HL-60/S4 (cell line): ENCODE measurements around the gene DYNLL2.
"Not testable (repeated sequence)": the region's sequence is repeated elsewhere in the genome, so short reads cannot be mapped to it uniquely, and the experiment has no call there.

Source experiments
- in situ Hi-C: fragments of 300-500 bp; cut with MboI; formaldehyde crosslinking; loops from 2 replicates; pipeline ENCODE4 v1.14.3; 2022; ENCODE audit warnings: low sequenced_read_pairs

The DYNLL2 gene

DNA sequence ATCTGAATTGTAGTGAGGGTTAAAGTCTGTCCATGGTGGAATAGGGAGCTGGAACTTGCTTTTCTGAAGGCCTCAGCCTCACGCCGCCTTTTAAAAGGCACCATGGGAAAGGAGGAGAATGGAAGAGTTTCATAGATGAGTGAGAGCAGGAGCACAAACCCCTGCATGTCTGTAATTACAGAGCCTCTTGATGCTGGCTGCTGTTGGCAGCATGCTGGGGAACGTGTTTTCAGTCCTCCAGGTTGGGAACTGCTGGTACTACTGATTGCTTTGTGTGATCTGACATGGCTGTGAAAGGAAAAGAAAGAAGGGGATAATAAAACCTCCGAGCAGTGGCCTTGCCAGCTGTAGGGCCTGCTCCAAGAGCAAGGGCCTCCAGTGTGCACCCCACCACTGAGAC, 16.8 kb upstream of the DYNLL2 start:
- in situ Hi-C loops, result no loop called here

DNA sequence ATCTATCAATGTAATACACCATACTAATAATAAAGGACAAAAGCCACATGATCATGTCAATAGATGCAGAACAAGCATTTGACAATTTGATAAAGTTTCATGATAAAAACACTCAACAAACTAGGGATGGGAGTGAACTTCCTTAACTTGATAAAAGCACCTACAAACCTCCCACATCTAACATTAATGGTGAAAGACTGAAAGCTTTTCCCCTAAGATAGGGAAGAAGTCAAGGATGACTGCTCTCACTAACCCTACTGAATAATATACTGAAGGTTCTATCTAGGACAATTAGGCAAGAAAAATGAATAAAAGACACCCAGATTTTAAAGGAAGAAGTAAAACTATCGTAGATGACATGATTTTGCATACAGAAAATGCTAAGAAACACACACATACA, 10.4 kb upstream of the DYNLL2 start:
- in situ Hi-C loops, result no loop called here

DNA sequence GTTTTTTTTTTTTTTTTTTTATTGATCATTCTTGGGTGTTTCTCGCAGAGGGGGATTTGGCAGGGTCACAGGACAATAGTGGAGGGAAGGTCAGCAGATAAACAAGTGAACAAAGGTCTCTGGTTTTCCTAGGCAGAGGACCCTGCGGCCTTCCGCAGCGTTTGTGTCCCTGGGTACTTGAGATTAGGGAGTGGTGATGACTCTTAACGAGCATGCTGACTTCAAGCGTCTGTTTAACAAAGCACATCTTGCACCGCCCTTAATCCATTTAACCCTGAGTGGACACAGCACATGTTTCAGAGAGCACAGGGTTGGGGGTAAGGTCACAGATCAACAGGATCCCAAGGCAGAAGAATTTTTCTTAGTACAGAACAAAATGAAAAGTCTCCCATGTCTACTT, 10.0 kb upstream of the DYNLL2 start:
- in situ Hi-C loops, result not testable (repeated sequence)

DNA sequence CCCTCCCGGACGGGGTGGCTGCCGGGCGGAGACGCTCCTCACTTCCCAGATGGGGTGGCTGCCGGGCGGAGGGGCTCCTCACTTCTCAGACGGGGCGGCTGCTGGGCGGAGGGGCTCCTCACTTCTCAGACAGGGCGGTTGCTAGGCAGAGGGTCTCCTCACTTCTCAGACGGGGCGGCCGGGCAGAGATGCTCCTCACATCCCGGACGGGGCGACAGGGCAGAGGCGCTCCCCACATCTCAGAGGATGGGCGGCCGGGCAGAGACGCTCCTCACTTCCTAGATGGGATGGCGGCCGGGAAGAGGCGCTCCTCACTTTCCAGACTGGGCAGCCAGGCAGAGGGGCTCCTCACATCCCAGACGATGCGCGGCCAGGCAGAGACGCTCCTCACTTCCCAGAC, 8.8 kb upstream of the DYNLL2 start:
- in situ Hi-C loops, result not testable (repeated sequence)

DNA sequence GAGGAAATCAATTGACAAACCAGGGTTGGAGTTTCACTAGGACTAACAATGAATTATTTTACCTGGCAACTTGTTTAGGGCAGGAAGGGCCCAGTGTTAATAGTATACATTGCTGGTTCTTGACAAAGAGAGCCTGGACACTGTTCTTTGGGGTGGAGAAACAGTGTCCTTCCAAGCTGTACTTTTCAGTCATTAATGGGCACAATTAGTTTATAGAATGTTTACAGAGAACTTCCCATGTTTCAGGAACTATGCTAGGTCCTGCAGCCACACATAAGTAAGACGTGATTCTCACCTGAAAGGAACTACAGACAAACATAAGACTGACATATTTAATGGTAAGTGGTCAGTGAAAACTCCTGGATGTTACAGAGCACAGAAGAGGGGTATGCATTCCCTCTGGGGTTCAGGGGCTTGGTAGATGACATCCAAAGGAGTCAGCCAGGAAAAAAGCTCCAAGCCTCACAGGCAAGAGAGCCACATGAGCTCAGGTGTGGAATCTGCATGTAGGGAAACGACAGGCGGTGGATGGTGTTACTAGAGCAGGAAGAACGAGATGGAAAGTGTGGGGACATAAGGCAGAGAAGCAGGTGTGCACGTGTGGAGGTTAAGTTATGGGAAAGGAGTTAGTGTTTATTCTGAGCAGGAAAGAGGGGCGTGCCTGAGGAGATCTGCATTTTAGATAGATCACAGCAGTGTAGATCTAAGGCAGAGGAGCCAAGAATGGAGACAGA, 3.8 kb upstream of the DYNLL2 start:
- in situ Hi-C loops, result no loop called here

DNA sequence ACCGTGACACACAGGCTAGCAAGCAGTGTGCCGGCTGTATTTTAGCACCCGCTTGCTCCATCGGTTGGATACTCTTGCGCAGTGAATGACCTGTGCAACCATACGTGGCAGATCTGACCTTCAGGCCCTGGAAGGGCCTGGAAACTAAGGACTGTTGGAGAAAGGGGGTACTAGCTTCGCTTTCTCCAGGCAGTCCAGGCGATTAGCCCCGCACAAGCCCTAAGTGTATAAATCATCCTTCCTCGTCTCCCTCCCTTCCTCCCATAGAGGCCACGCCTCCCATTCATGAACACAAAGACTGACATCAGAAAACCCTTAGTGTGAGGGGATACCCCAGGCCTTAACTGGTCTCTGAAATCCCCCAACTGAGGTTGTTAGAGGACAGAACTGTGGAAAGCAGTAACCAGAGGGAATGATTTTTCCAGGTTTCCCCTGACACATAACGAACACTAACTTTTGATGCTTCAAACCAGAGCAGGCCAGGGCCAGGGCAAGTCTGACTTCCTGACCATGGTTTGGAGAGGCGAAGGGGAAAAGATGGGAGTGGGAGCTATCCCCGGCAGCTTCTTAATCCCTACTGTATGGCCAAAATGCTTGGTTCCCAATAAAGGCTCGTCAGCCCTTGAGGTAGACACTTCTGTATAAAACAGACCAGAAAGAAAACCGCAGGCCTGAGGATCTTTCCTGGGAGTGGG, 1.4 kb upstream of the DYNLL2 start:
- in situ Hi-C loops, result no loop called here

DNA sequence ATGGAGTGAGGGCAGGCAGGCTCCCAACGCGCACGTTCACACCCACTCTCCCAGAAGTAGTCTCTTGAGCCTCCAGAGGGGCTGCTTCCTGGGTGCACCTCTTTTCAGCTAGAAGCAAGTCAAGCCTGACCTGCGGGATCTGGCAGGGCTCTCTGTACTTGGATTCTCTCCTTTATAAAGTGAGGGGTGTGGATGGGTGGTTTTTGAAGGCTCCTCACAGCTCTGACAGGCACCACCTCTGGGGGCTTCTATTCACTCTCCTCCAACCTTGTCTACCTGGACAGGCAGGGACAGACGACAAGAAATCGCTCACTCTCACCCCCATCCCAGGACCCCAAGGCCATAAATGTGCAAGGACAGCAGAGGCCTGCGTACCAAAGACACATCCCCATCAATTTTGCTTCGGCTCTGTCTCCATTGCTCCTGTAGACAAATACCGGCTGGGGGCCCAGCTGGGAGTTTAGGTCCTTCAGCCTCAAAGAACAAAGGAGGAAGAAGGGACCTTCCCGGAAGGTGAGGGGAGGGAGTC, 814 bp upstream of the DYNLL2 start:
- in situ Hi-C loops, result no loop called here

DNA sequence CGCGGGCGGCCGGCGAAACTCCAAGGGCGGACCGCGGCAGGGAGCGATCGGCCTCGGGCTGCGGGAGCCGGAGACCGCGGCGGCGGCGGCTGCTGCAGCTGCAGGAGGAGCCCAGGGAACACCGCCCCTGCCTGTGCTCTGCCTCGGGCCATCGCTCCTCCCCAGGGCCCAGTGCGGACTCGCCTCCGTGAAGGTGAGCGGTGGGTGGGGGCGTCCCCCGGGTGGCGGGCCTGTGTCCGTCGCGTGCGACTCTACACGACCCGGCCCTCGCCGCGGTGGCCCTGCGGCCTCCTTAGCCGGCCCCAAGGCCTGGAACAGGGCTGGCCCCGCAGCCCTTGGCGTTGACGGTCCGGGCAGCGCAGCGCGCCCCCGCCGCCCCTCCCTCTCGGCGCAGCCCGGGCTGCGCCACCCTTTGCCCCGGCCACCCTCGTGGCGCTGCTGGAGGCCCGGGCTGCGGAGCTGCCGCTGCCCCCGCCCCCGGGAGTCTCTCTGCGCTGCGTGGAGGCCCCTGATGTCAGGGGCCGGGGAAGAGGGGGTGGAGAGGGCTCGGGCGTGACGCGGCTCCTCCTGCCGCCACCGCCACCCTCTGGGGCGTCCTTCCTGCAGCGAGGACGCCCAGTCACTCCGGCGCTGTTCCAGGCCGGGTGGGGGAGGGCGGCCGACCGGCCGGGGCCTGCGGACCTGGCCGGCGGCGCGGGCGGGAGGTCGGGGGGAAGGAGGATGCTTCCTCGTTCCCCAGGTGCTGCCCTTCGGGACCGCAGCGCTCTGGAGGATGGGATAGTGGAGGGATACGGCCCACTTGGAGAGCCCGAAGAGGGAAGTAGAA, 485 bp downstream of the DYNLL2 start:
- in situ Hi-C loops, result no loop called here

DNA sequence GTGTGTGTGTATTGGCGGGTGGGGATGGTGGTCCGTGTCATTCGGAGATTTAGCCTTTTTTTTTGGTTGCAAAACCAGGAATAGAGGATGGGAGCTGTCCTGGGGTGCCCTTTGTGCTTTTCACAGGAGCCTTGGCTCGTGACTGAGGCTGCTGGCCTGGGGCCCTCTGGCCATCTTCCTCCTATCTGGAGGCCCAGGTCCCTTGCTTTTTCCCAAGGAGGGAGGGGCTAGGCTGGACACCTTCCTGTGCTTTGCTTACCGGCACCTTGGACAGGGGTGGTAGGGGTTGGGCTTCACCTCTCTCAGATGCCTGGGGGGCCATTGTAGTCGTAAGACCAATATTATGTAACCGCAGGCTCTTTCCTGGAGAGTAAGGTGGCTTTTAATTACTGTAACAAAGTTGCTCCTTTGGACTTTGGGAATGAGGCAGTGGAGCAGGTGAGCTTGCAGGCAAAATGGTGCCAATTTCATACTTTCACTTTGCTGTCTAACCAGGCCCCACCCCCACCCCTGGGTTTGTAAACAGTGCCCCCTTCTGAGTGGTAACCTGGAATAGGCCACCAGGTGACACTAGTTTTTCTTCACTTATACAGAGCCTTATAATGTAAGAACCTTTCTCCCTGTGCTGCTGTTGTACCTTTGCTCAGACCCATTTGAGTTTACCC, 1.2 kb downstream of the DYNLL2 start:
- in situ Hi-C loops, result no loop called here

DNA sequence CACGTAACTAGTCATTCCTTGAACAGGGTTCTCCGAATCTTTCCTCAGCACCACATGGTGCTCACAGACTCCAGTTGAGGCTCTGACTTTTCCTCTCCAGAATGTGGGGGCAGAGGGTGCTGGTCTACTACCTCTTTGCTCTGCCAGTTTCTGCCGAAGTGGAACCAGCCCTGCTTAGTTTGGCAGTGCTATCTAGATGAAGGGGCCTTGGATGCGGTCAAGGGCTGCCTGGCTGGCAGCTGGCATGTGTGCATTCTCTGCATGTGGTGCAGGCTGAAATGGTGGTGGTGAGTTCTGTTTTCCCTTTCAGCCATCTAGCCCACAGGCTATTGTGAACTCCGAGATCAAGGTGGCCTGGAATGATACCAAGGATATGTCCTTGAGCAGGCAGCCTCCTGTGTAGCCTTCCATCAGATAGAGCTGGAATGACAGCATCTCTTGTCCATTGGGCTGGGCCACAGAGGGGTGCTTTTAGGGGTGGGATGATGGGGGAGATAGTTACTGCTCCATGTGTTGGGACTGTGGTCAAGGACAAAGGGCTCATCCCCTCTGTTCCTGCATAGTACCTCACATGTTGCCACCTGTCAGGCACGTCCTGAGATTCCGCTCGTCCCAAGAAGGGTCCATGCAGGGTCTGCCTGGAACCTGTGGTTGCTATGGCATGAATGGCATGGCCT, 2.0 kb downstream of the DYNLL2 start:
- in situ Hi-C loops, result no loop called here

DNA sequence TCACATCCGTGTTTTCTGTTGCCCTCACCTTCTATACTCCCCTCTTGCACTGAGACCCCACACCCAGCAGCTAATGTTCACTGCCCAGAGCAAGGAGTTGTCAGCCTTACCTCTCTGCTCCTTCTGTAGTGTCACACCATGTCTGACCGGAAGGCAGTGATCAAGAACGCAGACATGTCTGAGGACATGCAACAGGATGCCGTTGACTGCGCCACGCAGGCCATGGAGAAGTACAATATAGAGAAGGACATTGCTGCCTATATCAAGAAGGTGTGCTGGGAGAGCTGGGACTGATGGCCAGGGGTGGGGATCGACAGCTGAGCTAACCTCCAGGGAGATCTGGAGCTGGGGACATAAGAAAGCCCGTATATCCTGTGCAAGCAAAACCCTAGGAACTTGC, 3.7 kb downstream of the DYNLL2 start:
- in situ Hi-C loops, result no loop called here

DNA sequence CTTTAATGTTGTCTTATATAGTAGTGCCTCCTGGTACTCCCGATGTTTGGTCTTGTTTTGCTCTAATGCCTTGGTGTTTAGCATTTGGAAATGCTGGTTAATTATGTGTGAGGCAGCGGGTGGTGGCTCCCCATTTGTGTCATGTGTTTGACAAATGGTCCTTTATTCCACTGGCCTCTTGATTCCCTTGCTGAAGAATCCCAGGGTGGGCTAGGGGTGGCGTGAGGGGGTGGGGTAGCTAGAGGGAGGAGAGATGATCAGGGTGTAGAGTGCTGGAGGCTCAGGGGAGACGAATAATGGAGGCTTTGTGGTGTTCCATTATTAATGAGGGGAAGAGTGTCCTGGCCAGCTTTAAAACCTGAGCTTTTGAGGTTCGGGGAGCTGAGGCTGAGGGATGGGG, 5.4 kb downstream of the DYNLL2 start:
- in situ Hi-C loops, result no loop called here

DNA sequence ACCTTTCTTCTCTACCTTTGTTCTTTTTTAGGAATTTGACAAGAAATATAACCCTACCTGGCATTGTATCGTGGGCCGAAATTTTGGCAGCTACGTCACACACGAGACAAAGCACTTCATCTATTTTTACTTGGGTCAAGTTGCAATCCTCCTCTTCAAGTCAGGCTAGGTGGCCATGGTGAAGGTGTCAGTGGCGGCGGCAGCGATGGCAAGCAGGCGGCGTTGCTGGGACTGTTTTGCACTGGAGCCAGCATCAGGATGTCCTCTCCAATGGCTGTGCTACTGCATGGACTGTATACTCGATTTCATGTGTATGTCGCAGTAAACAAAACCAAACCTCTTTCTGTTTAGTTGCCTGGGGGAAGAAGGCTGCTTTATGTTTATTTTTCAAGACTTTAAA, 5.9 kb downstream of the DYNLL2 start:
- in situ Hi-C loops, result no loop called here

DNA sequence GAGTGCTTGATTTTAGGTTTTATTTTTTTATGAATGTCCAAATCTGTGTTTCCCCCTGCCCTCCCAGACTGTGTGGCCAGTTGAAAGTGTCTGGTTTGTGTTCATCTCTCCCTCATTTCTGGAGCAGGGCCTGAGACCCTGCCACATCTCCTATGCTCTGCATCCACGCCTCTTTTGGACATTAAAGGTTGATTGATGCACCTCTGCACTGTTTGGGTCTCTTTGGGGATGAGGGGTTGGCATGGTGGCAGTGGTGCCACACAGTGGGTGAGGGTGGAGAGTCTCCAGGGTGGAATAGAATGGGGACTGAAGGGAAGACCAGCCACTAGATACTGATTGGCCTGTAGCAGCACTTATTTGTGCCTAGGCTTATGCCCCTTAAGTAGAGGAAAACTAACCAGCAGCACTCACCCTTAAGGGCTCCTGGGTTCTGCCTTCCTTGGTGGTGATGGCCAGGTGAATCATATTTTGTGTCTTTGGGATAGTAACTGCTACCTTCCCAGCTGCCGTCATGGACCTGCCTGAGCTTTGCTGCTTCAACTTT, 7.9 kb downstream of the DYNLL2 start:
- in situ Hi-C loops, result loop anchor here (10.0 kb wide), 1 partner anchor 236 kb away; the partner anchor contains the start of gene MRPS23

DNA sequence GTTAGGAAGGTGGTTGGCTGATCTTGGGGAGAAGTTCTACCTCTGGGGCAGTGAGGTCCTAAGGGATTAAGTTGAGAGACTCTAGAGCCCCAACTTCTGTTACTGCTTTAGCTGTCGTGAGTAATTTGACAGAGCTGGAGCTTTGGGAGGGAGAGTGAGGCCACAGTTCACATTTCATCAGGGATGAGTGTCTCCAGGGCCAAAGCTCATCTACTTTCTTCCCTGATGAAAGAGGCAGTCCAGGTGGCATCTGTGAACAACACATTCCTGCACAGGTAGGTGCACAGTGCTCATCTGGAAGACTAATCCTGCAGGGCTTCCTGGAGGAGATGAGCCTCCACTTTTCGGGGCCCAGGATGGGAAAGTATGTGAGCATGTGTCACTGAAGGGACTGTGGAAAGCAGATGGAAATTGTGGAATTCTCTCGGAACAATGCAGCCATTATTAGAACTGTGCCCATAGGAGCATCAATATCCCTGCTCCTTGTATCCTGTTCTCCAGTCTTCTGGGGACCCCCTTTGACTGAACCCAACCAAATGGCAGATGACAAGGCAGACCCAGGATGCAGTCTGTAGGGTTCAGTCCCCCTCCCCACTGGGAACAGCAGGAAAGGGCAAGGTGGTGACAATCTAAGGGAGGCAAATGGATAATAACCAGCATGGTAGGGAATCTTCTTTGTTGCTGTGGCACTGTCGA, 9.0 kb downstream of the DYNLL2 start:
- in situ Hi-C loops, result loop anchor here (10.0 kb wide), 1 partner anchor 237 kb away; the partner anchor contains the start of gene MRPS23

DNA sequence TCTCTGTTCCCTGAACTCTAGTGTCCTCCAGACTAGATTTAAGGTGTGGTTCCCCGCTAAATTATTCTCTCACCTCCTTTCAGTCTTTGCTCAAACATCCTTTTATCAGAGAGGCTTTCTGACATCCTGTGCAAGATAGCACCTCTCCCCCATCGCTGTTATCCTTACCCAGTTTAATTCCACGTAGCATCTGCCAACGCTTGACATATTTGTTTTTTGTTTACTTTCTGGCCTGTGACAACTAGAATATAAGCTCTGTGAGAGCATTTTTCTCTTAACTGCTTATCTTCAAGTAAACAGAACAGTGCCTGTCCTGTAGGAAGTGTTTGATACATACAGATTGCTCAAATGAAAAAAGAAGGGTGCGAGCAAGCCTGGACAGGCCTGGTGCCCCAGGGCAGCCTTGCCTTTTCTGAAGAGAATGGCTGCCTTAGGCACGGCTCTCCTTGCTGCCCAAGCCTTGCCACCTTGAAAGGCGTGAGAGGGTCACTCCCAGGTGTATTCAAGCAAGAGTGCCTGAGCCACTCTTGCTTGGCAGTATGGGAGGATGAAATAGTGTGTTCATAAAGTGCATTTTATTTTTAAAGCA, 9.7 kb downstream of the DYNLL2 start:
- in situ Hi-C loops, result loop anchor here (10.0 kb wide), 1 partner anchor 238 kb away; the partner anchor contains the start of gene MRPS23

DNA sequence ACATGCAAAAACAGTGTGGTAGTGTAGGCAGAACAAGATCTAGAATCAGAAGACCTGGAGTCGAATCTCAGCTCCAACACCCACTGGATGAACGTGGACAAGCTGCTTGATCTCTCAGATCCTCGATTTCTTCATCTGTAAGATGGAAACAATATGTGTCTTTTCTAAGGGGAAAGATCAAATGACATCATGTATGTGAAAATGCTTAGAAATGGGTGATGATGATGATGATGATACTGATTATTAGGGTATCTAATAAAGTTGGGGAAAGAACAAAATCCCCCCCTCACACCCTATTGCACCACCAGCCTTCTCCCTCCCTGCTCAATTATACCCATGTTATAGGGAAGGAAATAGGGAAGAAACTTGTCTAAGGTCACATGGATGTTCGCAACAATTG, 10.9 kb downstream of the DYNLL2 start:
- in situ Hi-C loops, result loop anchor here (10.0 kb wide), 1 partner anchor 239 kb away; the partner anchor contains the start of gene MRPS23

DNA sequence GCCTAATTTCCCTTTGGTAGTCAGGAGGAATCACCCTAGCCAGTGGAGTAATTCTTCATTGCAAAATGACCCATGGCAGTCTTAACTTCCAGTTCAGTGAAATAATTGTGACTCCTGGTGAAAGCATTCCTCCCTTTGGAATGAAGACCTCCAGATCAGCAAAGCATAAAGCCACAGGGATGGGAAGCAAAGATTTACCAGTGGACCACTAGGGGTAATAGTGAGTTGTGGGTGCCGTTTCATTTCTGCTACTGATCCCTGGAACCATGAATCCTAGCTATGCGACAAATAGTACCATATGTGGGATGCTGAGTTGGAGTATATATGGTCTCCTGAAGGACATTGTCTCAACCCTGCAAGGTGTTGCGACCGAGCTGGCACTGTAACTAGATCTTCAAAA, 13.7 kb downstream of the DYNLL2 start:
- in situ Hi-C loops, result loop anchor here (10.0 kb wide), 1 partner anchor 242 kb away; the partner anchor contains the start of gene MRPS23
